Psoas muscle (tissue), 8 donors: ENCODE results near the gene SART1. TPM values are rescaled to one million over a fixed set of nuclear protein-coding genes. Genes with fewer than 3 reads are reported as not detected.
A peak's percentile ranks its signal among the peaks of the same experiment; 100 is the strongest.

ENCODE experiments used
- ATAC-seq, 4 donors: fragments of 200-7000 bp; cut with Tn5 transposase; one replicate each; pipeline ENCODE4 v1.9.1; 2020; ENCODE audit warnings: moderate library complexity in 3 of 4, mild to moderate bottlenecking in 2 of 4
- DNase-seq, 2 donors: peaks; one replicate each; pipeline ENCODE4 v3.0.0-alpha.2; 2020
- H3K27ac ChIP-seq: fragments of 200-600 bp; one replicate; pipeline ENCODE4 v1.8.0; 2022
- H3K27me3 ChIP-seq, 3 donors: fragments of 200-600 bp in 1 of 3; one replicate each; pipeline versions ENCODE4 v1.6.1 to v1.8.0; 2013 to 2022; ENCODE audit warnings: low read length in 2 of 3, mild to moderate bottlenecking in 2 of 3, moderate library complexity in 1 of 3; ENCODE audit not compliant: insufficient read depth in 3 of 3
- H3K36me3 ChIP-seq, 2 donors: fragments of 200-600 bp in 1 of 2; one replicate each; pipeline versions ENCODE4 v1.6.1 to v1.8.0; 2013 to 2022; ENCODE audit warnings: low read depth in 1 of 2, mild to moderate bottlenecking in 1 of 2, moderate library complexity in 1 of 2; ENCODE audit not compliant: insufficient read depth in 1 of 2
- H3K4me1 ChIP-seq: fragments of 200-600 bp; one replicate; pipeline ENCODE4 v1.8.0; 2022
- H3K4me3 ChIP-seq: fragments of 200-600 bp; one replicate; pipeline ENCODE4 v1.8.0; 2022; ENCODE audit warnings: mild to moderate bottlenecking
- H3K9me3 ChIP-seq: fragments of 200-600 bp; one replicate; pipeline ENCODE4 v1.8.0; 2022
- CTCF ChIP-seq: fragments of 200-600 bp; IDR thresholded peaks from one replicate; pipeline ENCODE4 v1.8.0; 2022; ENCODE audit warnings: antibody characterized with exemption
- WGBS, 3 donors: extraction: QIAGEN DNeasy Blood & Tissue Kit; methylation state at CpG; one replicate each; pipeline versions ENCODE4 v1.1.6 to v1.1.7; 2013; 5-methylcytosine and 5-hydroxymethylcytosine counted together
- intact Hi-C, 2 donors: fragments of 100-400 bp; cut with DNase I; formaldehyde crosslinking; loops; one replicate each; pipeline versions ENCODE4 v1.11.0 to v1.14.2; 2022
- polyA plus RNA-seq, 3 donors: library from polyadenylated mRNA; stranded (reverse); fragments of 200-250 nt; gene quantifications; one replicate each; pipeline ENCODE4 v1.2.3, GENCODE V29; 2013
- total RNA-seq, 4 donors: library from RNA; stranded (reverse); fragmentation: NEBNext Ultra II Directional in 2 of 4; extraction: Animal tissue kit (Norgen Biotek cat#: 25700) in 2 of 4; gene quantifications; one replicate each; pipeline versions ENCODE4 v1.2.1 to v1.2.4, GENCODE V29; 2021 to 2023
- donor health status: healthy with polysubstance abuse.
- donor health status: DM: no; HTN: no; CAD: no; lungs with moderate emphysema.
- donor health status: Bipolar disorder and iron deficiency.
- donor health status: healthy.
- donor health status: DM: yes; HTN: yes; CAD: no.
- donor health status: DM: no; HTN: no; CAD: no.
- donor health status: DM: no; HTN: no; CAD: no.
- donor health status: DM: yes; HTN: yes; CAD: no.

Gene SART1
- total and polyA plus RNA-seq, 7 donors = 36.3 to 58.7 (median 49.2) TPM

GRCh38 chr11:65919141-65919572, 42.4 kb upstream of the SART1 start, which contains the start of gene DRAP1:
DRAP1 (plus strand) TSS chr11:65919426; CDS start chr11:65919502, 76 bp downstream.
- no peaks in the 10 kb centered on the region for H3K9me3 ChIP-seq
- peaks cover 0 to 38% of the 10 kb centered on the region in 2 donors for H3K36me3 ChIP-seq
- H3K4me3 ChIP-seq = peak within 1 kb of the TSS; percentile 100
- intact Hi-C loops = loop anchor here in 1 of 2 donors (1.0 to 2.0 kb wide), 4 partner anchors 31 to 208 kb away; partner anchors contain the start of gene FIBP
- H3K4me1 ChIP-seq = peaks cover 43% of the 10 kb centered on the region
- peak within 1 kb of the TSS; percentile 99 for H3K27ac ChIP-seq
- WGBS, 3 donors = 0 to 1% (median 0%) methylated on average over 35 to 59 of the region's 59 CpGs
- TF ChIP-seq CTCF = no peak
- ATAC-seq (peak; percentile 83 to 88 (median 86)), DNase-seq (peak; percentile 99 to 100)
- H3K27me3 ChIP-seq = no peaks in the 10 kb centered on the region

- 0 to 1% (median 1%) methylated on average over 39 to 60 of the region's 60 CpGs for WGBS, 3 donors
- ATAC-seq = peak; percentile 4 to 25 (median 14)
- Histone ChIP-seq H3K4me1 (peaks cover 40% of the 10 kb centered on the region), H3K27ac (peak overlapping the region; percentile 87), H3K27me3 (no peaks in the 10 kb centered on the region), H3K36me3 (peaks cover 0 to 41% of the 10 kb centered on the region in 2 donors), H3K9me3 (no peaks in the 10 kb centered on the region), H3K4me3 (peak overlapping the region; percentile 98)
- intact Hi-C loops = loop anchor here (1.0 to 2.0 kb wide), 5 partner anchors 31 to 208 kb away; partner anchors contain the start of gene FIBP (in 1 of the 2)
- no peak for TF ChIP-seq CTCF
- DNase-seq = peak in 1 of 2 donors; percentile 58
These were observed 41.8 kb upstream of the SART1 start for GRCh38 chr11:65919573-65920371.

GRCh38 chr11:65920372-65920802, 41.1 kb upstream of the SART1 start:
- no peak for TF ChIP-seq CTCF
- H3K4me3 ChIP-seq = peak overlapping the region; percentile 98
- DNase-seq = no peak
- no peak overlapping the region for H3K27ac ChIP-seq
- intact Hi-C loops = loop anchor here in 1 of 2 donors (2.0 kb wide), 1 partner anchor 36 kb away; no protein-coding TSS in a partner anchor
- H3K27me3 ChIP-seq = no peaks in the 10 kb centered on the region
- ATAC-seq = no peak
- peaks cover 0 to 41% of the 10 kb centered on the region in 2 donors for H3K36me3 ChIP-seq
- H3K9me3 ChIP-seq = no peaks in the 10 kb centered on the region
- H3K4me1 ChIP-seq = peaks cover 34% of the 10 kb centered on the region
- 42 to 57% (median 51%) methylated on average over 15 of the region's 15 CpGs for WGBS, 3 donors

- H3K4me3 ChIP-seq = peak overlapping the region; percentile 98
- H3K36me3 ChIP-seq = peaks cover 0 to 41% of the 10 kb centered on the region in 2 donors
- H3K27ac ChIP-seq = no peak overlapping the region
- intact Hi-C loops = loop anchor here in 1 of 2 donors (2.0 kb wide), 1 partner anchor 36 kb away; no protein-coding TSS in a partner anchor
- peaks cover 27% of the 10 kb centered on the region for H3K4me1 ChIP-seq
- no peak for TF ChIP-seq CTCF
- H3K9me3 ChIP-seq = no peaks in the 10 kb centered on the region
- ATAC-seq (no peak), DNase-seq (no peak)
- H3K27me3 ChIP-seq = no peaks in the 10 kb centered on the region
- 84 to 88% (median 87%) methylated on average over 10 to 12 of the region's 12 CpGs for WGBS, 3 donors
These were observed 40.4 kb upstream of the SART1 start for GRCh38 chr11:65921033-65921555.
